Subcutaneous abdominal adipose tissue (tissue), 5 donors: ENCODE data around the gene TP53INP2.
A peak's percentile ranks its signal among the peaks of the same experiment; 100 is the strongest.

Experiments used
- H3K27ac ChIP-seq: one replicate; pipeline ENCODE4 v1.7.0; 2013; ENCODE audit warnings: low read depth, mild to moderate bottlenecking, inconsistent platforms, low read length, moderate library complexity
- H3K27me3 ChIP-seq, 5 donors: one replicate each; pipeline ENCODE4 v1.7.0; 2013; ENCODE audit warnings: low read length in 5 of 5, inconsistent platforms in 1 of 5; ENCODE audit not compliant: control insufficient read depth in 5 of 5, insufficient read depth in 4 of 5
- H3K36me3 ChIP-seq, 5 donors: one replicate each; pipeline ENCODE4 v1.7.0; 2013; ENCODE audit warnings: low read length in 5 of 5; ENCODE audit not compliant: control insufficient read depth in 5 of 5, insufficient read depth in 5 of 5
- H3K4me1 ChIP-seq, 5 donors: one replicate each; pipeline ENCODE4 v1.7.0; 2013; ENCODE audit warnings: low read length in 5 of 5, mild to moderate bottlenecking in 3 of 5, moderate library complexity in 1 of 5; ENCODE audit not compliant: control insufficient read depth in 5 of 5, insufficient read depth in 5 of 5
- H3K4me3 ChIP-seq, 5 donors: one replicate each; pipeline ENCODE4 v1.7.0; 2013; ENCODE audit warnings: low read length in 5 of 5, low read depth in 1 of 5
- H3K9ac ChIP-seq, 5 donors: one replicate each; pipeline ENCODE4 v1.7.0; 2013; ENCODE audit warnings: low read length in 5 of 5, mild to moderate bottlenecking in 4 of 5, moderate library complexity in 3 of 5
- H3K9me3 ChIP-seq, 5 donors: one replicate each; pipeline ENCODE4 v1.7.0; 2013; ENCODE audit warnings: low read length in 5 of 5; ENCODE audit not compliant: control insufficient read depth in 5 of 5
- donor health status: healthy.
- donor health status: healthy.
- donor health status: healthy.
- donor health status: healthy.
- donor health status: healthy.

Gene TP53INP2

DNA sequence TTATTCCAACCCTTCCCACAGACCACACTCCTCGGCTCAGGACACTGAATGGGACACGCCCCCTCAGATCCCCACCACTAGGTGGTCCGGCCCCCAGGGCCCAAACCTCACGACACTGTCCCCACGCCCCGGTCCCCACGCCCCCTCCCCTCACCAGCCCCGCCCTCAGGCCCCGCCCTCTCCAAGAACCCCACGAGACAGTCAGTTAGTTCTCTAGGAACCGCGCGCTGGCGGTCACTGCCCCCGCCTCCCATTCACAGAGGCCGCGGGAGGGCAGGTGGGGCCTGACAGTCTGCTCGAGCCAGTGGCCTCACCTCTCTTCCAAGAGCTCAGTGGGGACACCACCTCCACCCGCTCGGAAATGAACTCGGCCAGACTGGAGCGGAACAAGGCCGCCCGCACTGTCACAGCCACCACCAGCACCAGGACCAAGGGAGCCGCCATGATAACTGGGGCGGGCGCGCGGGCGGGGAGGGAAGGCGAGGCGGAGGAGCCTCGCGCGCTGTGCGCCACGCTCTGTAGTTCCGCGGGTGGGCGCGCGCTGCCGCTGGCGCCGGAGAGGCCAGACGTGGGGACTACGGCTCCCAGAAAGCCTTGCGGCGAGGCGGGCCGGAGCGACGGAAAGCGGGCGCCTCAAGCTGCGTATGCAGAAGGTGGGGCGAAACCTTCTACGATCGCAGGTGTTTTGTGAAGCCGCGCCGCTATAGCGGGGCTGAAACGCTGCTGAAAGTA is 27.3 kb upstream of the TP53INP2 start, which contains the start of gene PIGU:
TSS of gene PIGU (minus strand) at position 451 of the 732 bp plus-strand sequence. CDS start at position 444, 7 bp downstream.
- peak within 1 kb of the TSS; percentile 19 to 79 (median 70) for H3K9ac ChIP-seq
- peak within 1 kb of the TSS; percentile 79 to 90 (median 86) for H3K4me3 ChIP-seq
- no peaks in the 10 kb centered on the region for H3K9me3 ChIP-seq
- H3K27ac ChIP-seq, result peak within 1 kb of the TSS; percentile 72
- H3K27me3 ChIP-seq, result no peaks in the 10 kb centered on the region
- no peaks in the 10 kb centered on the region for H3K36me3 ChIP-seq
- H3K4me1 ChIP-seq, result peaks cover 3 to 12% (median 11%) of the 10 kb centered on the region in 5 donors

DNA sequence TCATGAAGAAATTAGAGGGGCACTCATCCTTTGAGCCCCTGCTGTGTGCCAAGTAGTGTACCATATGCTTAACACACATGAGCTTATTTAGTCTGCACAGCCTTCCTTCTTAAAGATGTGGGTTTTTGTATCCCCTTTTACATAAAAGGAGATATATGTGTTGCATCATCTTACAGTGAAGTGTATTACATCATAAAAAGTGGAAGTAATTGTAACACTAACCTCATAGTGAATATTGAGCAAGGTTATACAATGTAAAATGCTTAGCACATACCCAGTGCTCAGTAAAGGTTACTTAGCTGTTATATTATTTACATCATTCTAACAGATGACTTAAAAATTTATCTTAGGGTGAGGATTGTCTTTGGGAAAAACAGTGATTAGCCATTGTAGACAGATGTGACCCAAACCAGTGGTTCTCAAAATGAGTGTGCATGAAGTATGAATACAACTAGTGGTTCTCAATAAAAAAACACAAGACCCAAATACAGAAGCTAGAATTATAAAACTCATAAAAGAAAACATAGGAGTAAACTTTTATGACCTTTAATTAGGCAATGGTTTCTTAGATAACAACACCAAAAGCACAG is 23.5 kb upstream of the TP53INP2 start:
- Histone ChIP-seq H3K36me3 (no peaks in the 10 kb centered on the region), H3K4me3 (no peak overlapping the region), H3K4me1 (peaks cover 3 to 12% (median 11%) of the 10 kb centered on the region in 5 donors), H3K9me3 (no peaks in the 10 kb centered on the region), H3K27ac (no peak overlapping the region), H3K27me3 (no peaks in the 10 kb centered on the region), H3K9ac (no peak overlapping the region)

DNA sequence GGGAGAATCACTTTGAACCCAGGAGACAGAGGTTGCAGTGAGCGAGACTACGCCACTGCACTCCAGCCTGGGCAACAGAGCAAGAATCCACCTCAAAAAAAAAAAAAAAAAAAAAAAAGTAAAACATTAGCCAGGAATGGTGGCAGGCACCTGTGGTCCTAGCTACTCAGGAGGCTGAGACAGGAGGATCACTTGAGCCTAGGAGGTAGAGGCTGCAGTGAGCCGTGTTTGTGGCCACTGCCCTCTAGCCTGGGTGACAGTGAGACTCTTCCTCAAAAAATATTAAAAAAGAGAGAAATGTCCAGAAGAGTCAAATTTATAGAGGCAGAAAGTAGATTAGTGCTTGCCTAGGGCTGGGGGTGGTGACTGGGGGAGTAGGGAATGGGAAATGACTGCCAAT is 20.5 kb upstream of the TP53INP2 start:
- Histone ChIP-seq H3K27ac (no peak overlapping the region), H3K27me3 (no peaks in the 10 kb centered on the region), H3K9ac (no peak overlapping the region), H3K4me1 (no peaks in the 10 kb centered on the region), H3K36me3 (no peaks in the 10 kb centered on the region), H3K9me3 (no peaks in the 10 kb centered on the region), H3K4me3 (no peak overlapping the region)

DNA sequence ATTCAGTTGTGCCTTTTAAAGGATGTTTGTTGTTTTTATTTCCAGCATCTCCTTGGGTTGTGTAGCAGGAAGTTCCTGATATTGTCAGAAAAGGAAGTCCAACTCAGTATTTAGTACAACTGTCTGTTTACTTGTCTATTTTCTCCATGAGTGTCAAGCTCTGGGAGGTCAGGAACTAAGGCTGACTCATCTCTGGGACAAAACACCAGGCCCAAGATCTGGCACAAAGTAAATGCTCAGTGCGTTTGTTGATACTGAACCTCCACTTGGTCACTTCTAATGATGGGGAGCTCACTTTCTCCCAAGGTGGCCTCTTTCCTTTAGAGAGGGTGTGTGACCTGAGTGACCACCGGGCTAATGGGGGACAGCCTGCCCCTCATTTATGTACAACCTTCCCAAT is 14.7 kb upstream of the TP53INP2 start:
- Histone ChIP-seq H3K36me3 (no peaks in the 10 kb centered on the region), H3K4me3 (no peak overlapping the region), H3K27me3 (no peaks in the 10 kb centered on the region), H3K4me1 (peaks cover 4 to 15% (median 9%) of the 10 kb centered on the region in 5 donors), H3K27ac (no peak overlapping the region), H3K9ac (no peak overlapping the region), H3K9me3 (no peaks in the 10 kb centered on the region)

DNA sequence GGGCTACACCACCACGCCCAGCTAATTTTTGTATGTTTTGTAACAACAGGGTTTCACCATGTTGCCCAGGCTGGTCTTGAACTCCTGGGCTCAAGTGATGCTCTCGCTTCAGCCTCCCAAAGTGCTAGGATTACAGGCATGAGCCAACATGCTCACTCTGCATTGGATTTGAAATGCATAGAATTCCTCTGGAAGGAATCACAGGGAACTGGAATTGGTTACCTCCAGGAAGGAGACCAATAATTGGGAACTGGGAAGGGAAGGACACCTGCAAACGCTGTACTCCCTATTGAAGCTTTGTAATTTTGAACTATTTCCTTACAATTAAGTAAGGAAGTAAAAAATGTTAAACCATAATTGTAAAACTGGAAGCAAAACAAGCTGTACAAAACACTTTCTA is 12.3 kb upstream of the TP53INP2 start:
- H3K36me3 ChIP-seq, result no peaks in the 10 kb centered on the region
- no peak overlapping the region for H3K9ac ChIP-seq
- H3K9me3 ChIP-seq, result no peaks in the 10 kb centered on the region
- no peak overlapping the region for H3K4me3 ChIP-seq
- no peaks in the 10 kb centered on the region for H3K27me3 ChIP-seq
- no peak overlapping the region for H3K27ac ChIP-seq
- peaks cover 4 to 15% (median 9%) of the 10 kb centered on the region in 5 donors for H3K4me1 ChIP-seq

DNA sequence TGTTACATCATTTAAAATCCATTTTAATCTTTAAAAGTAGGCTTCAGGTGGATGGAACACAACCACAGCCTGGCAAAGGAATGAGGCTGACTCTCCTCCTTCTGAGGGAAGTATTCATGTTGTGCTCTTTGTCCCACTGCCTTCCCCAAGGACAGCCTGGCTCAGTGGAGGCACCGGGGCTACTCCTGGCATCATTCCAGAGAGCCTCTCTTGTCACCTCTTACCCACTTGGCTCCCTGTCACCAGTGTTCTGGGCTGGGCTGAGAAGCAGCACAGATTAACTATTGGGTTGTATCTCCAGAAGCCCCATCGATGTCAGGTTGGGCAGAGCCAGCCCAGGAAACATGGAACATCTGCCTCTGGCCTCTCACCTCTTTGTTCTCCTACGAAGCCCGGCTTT is 10.7 kb upstream of the TP53INP2 start:
- H3K27me3 ChIP-seq, result no peaks in the 10 kb centered on the region
- no peak overlapping the region for H3K9ac ChIP-seq
- no peak overlapping the region for H3K27ac ChIP-seq
- no peaks in the 10 kb centered on the region for H3K36me3 ChIP-seq
- no peaks in the 10 kb centered on the region for H3K9me3 ChIP-seq
- H3K4me3 ChIP-seq, result peak overlapping the region in 1 of 5 donors; percentile 40
- peaks cover 4 to 15% (median 9%) of the 10 kb centered on the region in 5 donors for H3K4me1 ChIP-seq

DNA sequence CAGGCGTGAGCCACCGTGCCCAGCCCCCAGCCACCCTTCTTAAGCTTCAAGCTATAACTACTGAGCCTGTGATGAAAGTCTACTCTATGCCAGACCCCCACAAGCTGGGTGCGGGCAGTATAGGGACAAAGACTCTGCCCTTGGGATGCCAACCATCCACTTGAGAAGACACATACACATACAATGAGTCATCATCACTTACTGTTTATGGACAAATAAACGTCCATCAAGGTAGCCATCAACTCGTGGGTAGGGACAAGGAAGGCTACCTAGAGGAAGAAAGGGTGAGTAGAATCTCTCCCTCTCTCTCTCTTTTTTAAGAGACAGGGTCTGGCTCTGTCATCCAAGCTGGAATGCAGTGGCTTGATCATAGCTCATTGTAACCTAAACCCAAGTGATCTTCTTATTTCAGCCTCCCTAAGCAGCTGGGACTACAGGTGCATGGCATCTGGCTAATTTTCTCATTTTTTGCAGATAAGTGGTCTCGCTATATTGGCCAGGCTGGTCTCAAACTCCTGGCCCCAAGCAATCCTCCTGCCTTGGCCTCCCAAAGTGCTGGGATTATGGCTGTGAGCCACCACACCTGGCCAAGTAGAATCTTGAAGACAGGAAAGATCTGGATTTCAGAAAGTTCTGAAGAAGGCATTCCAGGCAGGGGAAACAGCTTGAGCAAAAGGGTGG is 2.6 kb upstream of the TP53INP2 start:
- no peaks in the 10 kb centered on the region for H3K27me3 ChIP-seq
- H3K9ac ChIP-seq, result no peak overlapping the region
- H3K27ac ChIP-seq, result no peak overlapping the region

DNA sequence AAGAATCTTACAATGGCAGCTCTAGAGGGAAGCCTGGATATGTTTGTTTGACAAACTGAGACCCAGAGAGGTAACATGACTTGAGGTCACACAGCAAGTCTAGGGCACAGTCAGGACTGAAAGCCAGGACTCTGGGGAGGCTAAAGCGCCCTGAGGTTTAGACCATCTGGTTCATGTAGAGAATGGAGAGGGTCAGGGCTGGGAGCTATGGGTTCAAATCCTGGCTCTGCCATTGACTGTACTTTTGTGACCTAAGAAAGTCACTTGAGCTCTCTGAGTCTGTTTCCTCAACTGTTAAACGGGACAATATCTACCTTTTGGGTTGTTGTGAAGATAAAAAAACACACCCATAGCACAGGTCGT is 1.1 kb upstream of the TP53INP2 start:
- H3K27me3 ChIP-seq, result no peaks in the 10 kb centered on the region
- no peaks in the 10 kb centered on the region for H3K36me3 ChIP-seq
- peaks cover 7 to 29% (median 23%) of the 10 kb centered on the region in 5 donors for H3K4me1 ChIP-seq
- H3K27ac ChIP-seq, result no peak overlapping the region
- H3K4me3 ChIP-seq, result peak overlapping the region in 4 of 5 donors; percentile 87 to 98 (median 88)
- no peaks in the 10 kb centered on the region for H3K9me3 ChIP-seq
- H3K9ac ChIP-seq, result peak overlapping the region in 1 of 5 donors; percentile 88

More for the DNA sequence above, 2.6 kb upstream of the TP53INP2 start:
- H3K4me1 ChIP-seq, result peaks cover 7 to 29% (median 23%) of the 10 kb centered on the region in 5 donors
- no peak overlapping the region for H3K4me3 ChIP-seq
- H3K9me3 ChIP-seq, result no peaks in the 10 kb centered on the region
- H3K36me3 ChIP-seq, result no peaks in the 10 kb centered on the region

DNA sequence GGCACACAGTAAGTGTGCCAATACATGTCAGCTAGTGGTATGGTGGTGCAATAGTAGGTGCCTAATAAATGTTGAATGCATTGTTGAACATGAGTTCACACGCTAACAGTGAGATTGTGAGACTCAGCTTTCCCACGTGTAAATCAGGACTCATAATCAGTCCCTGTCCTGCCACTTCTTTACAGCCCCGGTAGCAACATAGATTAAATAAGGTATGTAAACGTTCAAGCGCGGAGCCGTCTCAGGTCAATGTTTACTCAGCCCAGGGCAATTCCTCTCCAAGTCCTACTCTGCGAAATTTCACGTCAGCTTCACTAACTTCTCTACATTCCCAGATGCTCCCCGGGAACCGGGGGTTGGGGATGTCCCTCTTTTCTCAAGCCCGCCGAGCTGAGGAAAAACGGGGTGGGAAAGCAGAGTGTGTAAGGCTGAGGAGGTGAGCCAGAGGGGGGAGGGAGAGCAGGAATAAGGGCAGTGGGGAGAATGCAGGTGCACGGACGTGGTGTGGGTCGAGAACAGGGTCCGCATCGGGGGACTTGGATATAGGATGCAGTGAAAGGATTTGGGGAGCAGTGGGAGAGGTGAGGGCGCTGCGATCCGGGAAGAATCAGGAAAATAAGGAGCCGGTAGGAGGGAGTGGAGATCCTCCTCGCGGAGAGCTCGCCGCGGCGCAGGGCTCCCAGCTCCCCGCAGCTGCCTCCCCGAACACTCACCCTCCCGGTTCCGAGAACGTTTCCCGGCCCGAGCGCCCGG is 544 bp upstream of the TP53INP2 start:
- Histone ChIP-seq H3K9me3 (no peaks in the 10 kb centered on the region), H3K9ac (peak overlapping the region; percentile 69 to 88 (median 87)), H3K36me3 (no peaks in the 10 kb centered on the region), H3K27ac (peak overlapping the region; percentile 96), H3K27me3 (no peaks in the 10 kb centered on the region), H3K4me1 (peaks cover 7 to 29% (median 25%) of the 10 kb centered on the region in 5 donors), H3K4me3 (peak overlapping the region; percentile 86 to 98 (median 87))
